Motor neuron (in vitro differentiated cells): Measurements from ENCODE around the gene CLIC4. TPM values are rescaled to one million over a fixed set of nuclear protein-coding genes. Genes with fewer than 3 reads are reported as not detected.
A peak's percentile ranks its signal among the peaks of the same experiment; 100 is the strongest.

Source experiments
- ATAC-seq, 8 experiments: fragments of 200-7000 bp; cut with Tn5 transposase; replicated peaks in 6 of 8; 2 replicates each; pipeline ENCODE4 v1.8.0; 2021; ENCODE audit warnings: mild to moderate bottlenecking in 8 of 8, moderate library complexity in 8 of 8
- H3K27ac ChIP-seq, 2 donors: fragments of 250-450 bp; sonication (Bioruptor Pico); 2 replicates each; pipeline ENCODE4 v1.9.0; 2021; ENCODE audit warnings: antibody characterized with exemption in 2 of 2, mild to moderate bottlenecking in 2 of 2, moderate library complexity in 1 of 2
- H3K4me1 ChIP-seq, 2 donors: fragments of 250-450 bp; sonication (Bioruptor Pico); replicated peaks in 1 of 2; 2 replicates each; pipeline ENCODE4 v1.6.1; 2021; ENCODE audit warnings: antibody characterized with exemption in 2 of 2, mild to moderate bottlenecking in 2 of 2, moderate library complexity in 1 of 2
- H3K4me3 ChIP-seq, 5 donors: fragments of 250-450 bp; sonication (Bioruptor Pico); 2 replicates each; pipeline ENCODE4 v1.9.0; 2021; ENCODE audit warnings: antibody characterized with exemption in 5 of 5, mild to moderate bottlenecking in 5 of 5, moderate library complexity in 4 of 5
- WGBS, 10 experiments: fragments of 450-650 bp; shearing (Covaris generic); methylation state at CpG; one replicate each; pipeline ENCODE4 v1.0.0; 2022; 5-methylcytosine and 5-hydroxymethylcytosine counted together
- in situ Hi-C, 9 experiments: fragments of 400-800 bp; cut with MboI; loops; one replicate each; pipeline ENCODE4 v1.15.0; 2021; ENCODE audit warnings: low sequenced_read_pairs in 9 of 9, low pct_unique_long_range_greater_than_20kb in 2 of 9; ENCODE audit not compliant: unreplicated experiment in 9 of 9
- total RNA-seq, 8 experiments: library from RNA; unstranded; fragments of 300-600 nt; gene quantifications; 2 replicates each; pipeline versions ENCODE4 v1.2.3 to v1.2.4, GENCODE V29; 2022

CLIC4 gene
- total RNA-seq, 8 experiments from 2014 or later, result 77.0 to 188 (median 106) TPM

DNA sequence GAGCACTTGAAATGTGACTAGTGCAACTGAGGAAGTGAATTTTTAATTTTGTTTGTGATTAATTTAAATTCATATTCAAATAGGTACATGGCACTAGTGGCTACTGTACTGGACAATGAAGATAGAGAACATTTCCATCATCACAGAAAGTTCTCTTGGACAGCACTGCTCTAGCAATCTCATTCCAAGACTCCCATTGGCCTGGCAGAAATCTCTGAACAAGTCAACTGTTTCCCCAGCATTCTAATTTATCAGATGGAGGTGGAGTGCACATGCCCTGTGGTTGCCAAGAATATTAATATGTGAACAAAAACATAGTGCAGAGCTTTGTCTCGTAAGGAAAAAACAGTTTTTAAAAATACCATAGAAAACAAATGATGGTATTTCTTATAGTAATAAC lies 81.3 kb downstream of the CLIC4 start:
- in situ Hi-C loops, result loop anchor here in 4 of 9 experiments (10.0 to 25.0 kb wide), 3 partner anchors 139 to 386 kb away; no protein-coding TSS in a partner anchor
- Histone ChIP-seq H3K27ac (no peak overlapping the region), H3K4me3 (no peak overlapping the region), H3K4me1 (peaks cover 7 to 23% of the 10 kb centered on the region in 2 donors)
- WGBS, 10 experiments, result 80 to 100% (median 100%) methylated on average over 1 of the region's 1 CpG; no CpG with 5 or more reads in 1 of the 10 experiments
- ATAC-seq, result no peak

DNA sequence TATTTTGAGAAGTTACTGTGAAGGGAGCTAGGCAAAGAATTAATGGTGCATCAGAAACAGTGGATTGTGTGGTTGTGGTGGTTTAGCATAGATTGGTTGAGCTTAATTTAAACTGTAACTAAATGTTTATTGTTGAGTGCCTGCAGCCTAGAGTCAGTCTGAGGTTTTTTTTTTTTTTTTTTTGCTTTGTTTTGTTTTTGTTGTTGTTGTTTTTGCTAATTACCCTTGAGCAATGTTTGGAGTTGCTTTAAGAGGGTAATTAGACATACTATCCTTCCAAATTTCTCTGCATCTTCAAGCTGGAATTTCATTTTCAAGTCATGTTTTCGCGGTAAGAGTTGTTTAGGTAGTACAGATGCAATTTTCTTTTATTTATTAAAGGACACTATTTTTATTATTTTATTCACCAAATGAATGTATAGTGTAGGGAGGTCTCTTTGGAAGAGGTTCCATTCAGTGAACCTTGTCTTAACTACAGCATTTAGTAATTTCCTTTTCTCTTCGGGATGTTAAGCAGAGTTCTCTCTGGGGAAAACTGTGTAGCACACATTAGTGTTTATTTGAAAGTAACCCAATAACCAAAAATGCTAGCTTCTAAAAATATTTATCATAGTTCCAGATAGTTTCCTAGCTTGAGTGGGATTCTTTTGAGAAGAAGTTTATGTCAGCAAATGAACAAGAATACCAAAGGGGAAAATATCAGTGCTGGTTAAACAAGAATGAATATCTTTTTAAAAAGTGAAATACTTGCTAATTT lies 82.3 kb downstream of the CLIC4 start:
- ATAC-seq, result no peak

DNA sequence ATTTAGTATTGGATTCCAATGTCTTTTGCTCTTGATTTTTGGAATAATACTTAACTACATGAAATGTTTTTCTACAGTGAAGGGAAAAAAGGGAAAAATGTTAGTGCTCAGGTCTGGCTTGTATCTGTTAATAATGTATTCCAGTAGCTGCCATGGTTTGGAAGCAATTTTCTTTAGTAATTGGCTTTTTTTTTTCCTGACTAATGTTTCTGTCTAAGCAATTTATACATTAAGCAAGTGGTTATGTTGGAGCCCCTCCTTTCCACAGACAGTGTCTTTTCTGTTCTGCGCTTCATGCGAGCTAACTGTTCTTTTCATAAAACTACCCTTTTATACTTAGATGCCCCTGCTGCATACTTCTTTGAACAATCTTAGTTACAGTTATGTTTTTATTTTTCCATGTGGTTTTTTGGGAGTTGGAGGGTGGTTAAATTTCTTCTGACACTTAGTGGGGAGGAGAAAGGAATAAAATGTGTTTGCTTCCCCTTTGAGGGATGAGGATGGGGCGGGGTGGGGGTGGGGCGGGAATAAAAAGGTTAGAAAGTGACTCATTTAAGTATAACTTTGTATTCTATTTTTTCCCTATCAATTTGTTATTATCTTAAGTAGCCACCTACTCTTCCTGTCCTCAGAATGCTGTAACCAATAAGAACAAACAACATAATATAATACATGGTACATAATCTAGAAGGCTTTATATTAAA lies 83.1 kb downstream of the CLIC4 start:
- H3K4me3 ChIP-seq, result no peak overlapping the region
- H3K4me1 ChIP-seq, result peaks cover 7 to 23% of the 10 kb centered on the region in 2 donors
- ATAC-seq, result no peak
- in situ Hi-C loops, result loop anchor here in 4 of 9 experiments (10.0 to 25.0 kb wide), 3 partner anchors 141 to 384 kb away; no protein-coding TSS in a partner anchor
- no peak overlapping the region for H3K27ac ChIP-seq
- 80 to 100% (median 91%) methylated on average over 1 to 4 of the region's 4 CpGs; no CpG with 5 or more reads in 3 of the 10 experiments for WGBS, 10 experiments

More for the DNA sequence above, 82.3 kb downstream of the CLIC4 start:
- 42 to 100% (median 93%) methylated on average over 1 to 3 of the region's 3 CpGs; no CpG with 5 or more reads in 1 of the 10 experiments for WGBS, 10 experiments
- H3K4me1 ChIP-seq, result peaks cover 7 to 23% of the 10 kb centered on the region in 2 donors
- in situ Hi-C loops, result loop anchor here in 4 of 9 experiments (10.0 to 25.0 kb wide), 3 partner anchors 140 to 385 kb away; no protein-coding TSS in a partner anchor
- no peak overlapping the region for H3K4me3 ChIP-seq
- H3K27ac ChIP-seq, result no peak overlapping the region

DNA sequence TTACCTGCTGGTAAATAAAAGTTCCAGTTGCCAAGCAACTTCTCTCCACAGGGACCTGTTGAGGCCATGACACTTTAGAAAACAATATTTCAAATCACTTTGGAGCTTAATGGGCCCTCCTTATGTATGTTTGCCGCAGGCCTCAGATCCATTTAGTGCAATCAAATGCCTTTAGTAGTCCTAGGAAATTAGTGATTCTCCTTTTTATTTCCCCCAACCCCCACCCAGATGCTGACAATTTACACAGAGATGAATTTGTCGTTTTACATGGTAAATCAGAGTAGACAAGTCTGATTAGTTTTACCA lies 83.6 kb downstream of the CLIC4 start:
- peak in 1 of 8 experiments; percentile 70 for ATAC-seq
- Histone ChIP-seq H3K27ac (no peak overlapping the region), H3K4me3 (no peak overlapping the region), H3K4me1 (peaks cover 7 to 23% of the 10 kb centered on the region in 2 donors)
- in situ Hi-C loops, result loop anchor here in 4 of 9 experiments (10.0 to 25.0 kb wide), 3 partner anchors 142 to 383 kb away; no protein-coding TSS in a partner anchor
- 20 to 83% (median 55%) methylated on average over 1 to 2 of the region's 2 CpGs; no CpG with 5 or more reads in 2 of the 10 experiments for WGBS, 10 experiments

DNA sequence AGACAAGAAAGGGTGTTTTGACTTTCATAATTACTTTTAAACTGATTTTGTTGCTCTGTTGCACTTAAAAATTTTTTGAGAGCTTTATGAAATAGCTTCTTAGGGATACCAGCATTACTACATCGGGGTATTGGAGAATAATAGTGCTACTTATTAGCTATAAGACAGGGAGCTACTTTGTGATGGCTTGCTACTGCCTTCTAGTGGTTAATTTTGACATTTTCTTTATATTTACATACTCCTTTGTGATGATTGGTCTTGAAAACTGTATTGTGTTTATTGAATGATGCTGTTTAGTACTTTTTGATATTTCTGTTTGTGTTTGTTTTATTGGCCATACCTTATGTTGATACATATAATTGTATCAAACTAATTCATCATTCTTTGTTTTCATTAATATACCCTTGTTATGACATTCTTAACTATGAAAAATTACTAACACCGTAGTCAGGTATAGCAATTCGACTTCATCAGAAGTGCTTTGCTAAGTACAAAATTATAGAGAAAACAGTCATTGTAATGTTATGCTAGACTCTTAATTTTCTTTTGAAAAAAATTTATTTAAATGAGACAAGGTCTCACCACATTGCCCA lies 85.5 kb downstream of the CLIC4 start:
- ATAC-seq, result peak; percentile 67 to 80 (median 74)
- 48 to 73% (median 62%) methylated on average over 2 to 3 of the region's 3 CpGs for WGBS, 10 experiments

DNA sequence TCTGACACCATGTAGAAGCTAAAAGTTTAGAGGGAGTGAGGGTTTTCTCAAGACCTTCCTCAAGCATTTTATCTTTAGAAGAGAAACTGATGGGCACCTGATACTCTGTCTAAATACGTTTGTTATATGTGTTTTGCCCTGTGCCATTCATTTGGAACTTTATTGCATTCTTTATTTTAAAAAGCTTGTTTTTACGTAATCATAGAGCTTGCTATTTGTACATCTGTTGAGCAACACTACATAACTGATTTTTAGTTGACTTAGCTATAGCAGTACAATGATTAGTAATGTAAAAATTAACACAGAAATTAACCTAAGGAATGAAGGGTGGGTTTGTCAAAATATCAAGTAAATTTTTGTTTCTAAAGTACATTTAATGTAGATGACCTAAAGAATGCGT lies 96.3 kb downstream of the CLIC4 start:
- H3K4me1 ChIP-seq, result no peaks in the 10 kb centered on the region
- ATAC-seq, result no peak
- H3K27ac ChIP-seq, result no peak overlapping the region
- no peak overlapping the region for H3K4me3 ChIP-seq
- 83 to 100% (median 97%) methylated on average over 2 to 3 of the region's 3 CpGs; no CpG with 5 or more reads in 1 of the 10 experiments for WGBS, 10 experiments
- in situ Hi-C loops, result loop anchor here in 3 of 9 experiments (25.0 kb wide), 2 partner anchors 154 to 371 kb away; no protein-coding TSS in a partner anchor

More for the DNA sequence above, 85.5 kb downstream of the CLIC4 start:
- no peak overlapping the region for H3K4me3 ChIP-seq
- no peak overlapping the region for H3K27ac ChIP-seq
- in situ Hi-C loops, result loop anchor here in 6 of 9 experiments (10.0 to 25.0 kb wide), 3 partner anchors 143 to 382 kb away; no protein-coding TSS in a partner anchor
- peaks cover 7 to 23% of the 10 kb centered on the region in 2 donors for H3K4me1 ChIP-seq

DNA sequence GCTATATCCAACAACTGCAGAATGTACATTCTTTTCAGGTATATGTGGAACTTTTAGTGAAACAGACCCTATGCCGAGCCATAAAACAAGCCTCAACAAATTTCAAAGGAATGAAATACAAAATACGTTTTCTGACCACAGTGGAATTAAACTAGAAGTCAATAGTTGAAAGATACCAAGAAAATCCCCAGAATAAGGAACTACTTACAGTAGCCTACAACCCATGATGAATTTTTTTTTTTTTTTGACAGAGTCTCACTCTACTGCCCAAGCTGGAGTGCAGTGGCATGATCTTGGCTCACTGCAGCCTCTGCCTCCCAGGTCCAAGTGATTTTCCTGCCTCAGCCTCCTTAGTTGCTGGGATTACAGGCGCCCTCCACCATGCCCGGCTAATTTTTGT lies 101.4 kb downstream of the CLIC4 start:
- in situ Hi-C loops, result loop anchor here in 3 of 9 experiments (25.0 kb wide), 2 partner anchors 159 to 366 kb away; no protein-coding TSS in a partner anchor
- 81 to 100% (median 96%) methylated on average over 1 to 4 of the region's 4 CpGs for WGBS, 10 experiments
- Histone ChIP-seq H3K4me3 (no peak overlapping the region), H3K4me1 (no peaks in the 10 kb centered on the region), H3K27ac (no peak overlapping the region)
- no peak for ATAC-seq

DNA sequence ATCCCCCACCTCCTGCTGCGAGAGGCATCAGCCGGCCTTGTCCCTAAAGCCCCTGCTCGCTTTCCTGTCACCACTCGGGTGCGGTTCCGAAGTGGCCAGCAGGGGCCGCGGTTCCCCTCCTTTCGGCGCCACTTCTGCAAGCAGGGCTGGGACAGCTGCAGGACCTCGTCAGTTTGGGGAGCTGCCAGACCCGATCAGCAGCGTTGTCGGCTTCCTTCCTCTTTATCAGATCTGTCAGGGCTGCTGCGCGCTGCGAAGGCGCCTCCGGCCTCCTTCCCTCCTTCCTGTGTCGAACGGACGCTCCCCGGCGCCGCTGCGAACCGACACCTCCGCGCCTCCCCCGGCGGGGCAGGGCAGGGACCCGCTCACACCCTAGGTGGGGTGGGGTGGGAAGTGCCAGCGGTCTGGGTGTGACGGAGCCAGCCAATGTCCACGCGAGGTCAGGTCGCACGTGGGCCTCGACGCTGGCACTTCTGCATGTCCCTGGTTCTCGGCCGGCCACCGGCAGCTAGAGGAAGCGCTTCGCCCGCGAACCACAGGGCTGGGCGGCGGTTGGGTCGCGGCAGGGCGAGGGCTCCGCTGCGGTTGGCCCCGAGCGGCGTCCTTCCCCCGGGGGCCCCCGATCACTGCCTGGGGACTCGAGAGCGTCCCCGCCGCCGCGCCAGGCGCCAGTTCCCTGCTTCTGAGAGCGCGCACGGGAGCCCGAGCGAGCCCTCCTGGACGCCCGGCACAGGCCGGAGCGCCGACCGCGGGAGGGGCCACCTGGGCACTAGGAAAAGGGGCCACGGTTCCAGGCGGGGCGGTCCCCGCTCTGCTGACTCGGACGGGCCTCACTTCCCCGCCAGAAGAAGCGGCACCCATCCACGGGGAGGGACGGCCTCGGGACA lies 103.0 kb downstream of the CLIC4 start:
- 4 to 20% (median 5%) methylated on average over 1 to 16 of the region's 89 CpGs; no CpG with 5 or more reads in 4 of the 10 experiments for WGBS, 10 experiments
- H3K27ac ChIP-seq, result no peak overlapping the region
- in situ Hi-C loops, result loop anchor here in 3 of 9 experiments (25.0 kb wide), 2 partner anchors 161 to 364 kb away; no protein-coding TSS in a partner anchor
- no peaks in the 10 kb centered on the region for H3K4me1 ChIP-seq
- peak; percentile 87 to 94 (median 92) for ATAC-seq
- peak overlapping the region; percentile 24 to 43 (median 33) for H3K4me3 ChIP-seq

DNA sequence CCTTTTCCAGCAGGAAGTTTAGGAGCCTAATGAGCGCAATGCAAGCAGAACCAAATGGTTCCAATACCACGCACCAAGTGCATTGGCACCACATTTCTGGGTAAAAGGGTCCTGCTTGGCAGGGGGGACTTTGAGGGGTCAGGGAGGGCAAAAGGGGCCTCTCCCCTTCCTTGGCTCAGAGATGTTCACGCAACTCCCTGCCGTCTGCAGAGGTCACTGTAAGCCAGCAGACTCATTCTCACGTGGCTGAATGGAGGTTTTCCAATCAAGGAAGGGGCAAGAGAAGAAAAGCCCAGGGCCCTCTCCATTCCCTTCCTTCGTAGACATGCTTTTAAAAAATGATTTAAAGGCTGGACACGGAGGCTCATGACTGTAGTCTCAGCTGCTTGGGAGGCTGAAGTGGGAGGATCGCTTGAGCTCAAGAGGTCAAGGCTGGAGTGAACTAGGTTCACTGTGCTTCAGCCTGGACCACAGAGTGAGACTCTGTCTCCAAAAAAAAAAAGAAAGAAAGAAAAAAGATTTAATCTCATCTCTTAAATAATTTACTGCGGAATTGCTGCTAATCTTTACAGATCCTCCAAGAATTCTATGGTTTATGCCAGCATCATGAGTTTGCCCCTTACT lies 104.5 kb downstream of the CLIC4 start:
- ATAC-seq, result no peak
- no peaks in the 10 kb centered on the region for H3K4me1 ChIP-seq
- 51 to 100% (median 77%) methylated on average over 1 to 9 of the region's 9 CpGs for WGBS, 10 experiments
- in situ Hi-C loops, result loop anchor here in 3 of 9 experiments (25.0 kb wide), 2 partner anchors 162 to 363 kb away; no protein-coding TSS in a partner anchor
- H3K27ac ChIP-seq, result no peak overlapping the region
- no peak overlapping the region for H3K4me3 ChIP-seq

DNA sequence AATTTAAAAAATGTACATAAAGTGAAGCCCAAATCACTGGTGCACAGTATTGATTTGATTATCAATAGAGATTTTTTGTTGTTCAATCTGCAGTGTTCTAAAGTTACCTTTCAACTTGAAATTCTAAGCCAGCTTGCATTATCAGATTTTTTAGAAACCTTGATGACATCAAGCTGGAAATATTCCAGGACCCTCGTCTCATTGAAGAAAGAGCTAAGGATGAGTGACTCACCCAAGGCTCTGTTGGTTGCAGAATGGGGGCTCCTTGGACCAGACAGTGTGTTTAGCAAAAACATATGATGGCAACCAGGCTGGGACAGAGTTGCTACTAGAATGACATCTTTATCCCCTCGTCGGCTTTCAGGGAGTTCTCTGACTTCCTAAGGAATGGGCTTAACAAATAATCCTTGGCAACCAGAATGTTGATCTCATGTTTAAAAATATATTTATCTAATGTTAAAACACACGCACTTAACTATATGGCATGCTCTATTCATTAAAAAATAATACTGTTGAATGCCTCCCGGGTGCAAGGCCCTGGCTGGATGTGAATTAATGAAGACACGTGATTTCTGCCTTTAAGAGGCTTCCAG lies 105.2 kb downstream of the CLIC4 start:
- Histone ChIP-seq H3K4me1 (no peaks in the 10 kb centered on the region), H3K27ac (no peak overlapping the region), H3K4me3 (no peak overlapping the region)
- 44 to 87% (median 67%) methylated on average over 1 to 6 of the region's 6 CpGs for WGBS, 10 experiments
- ATAC-seq, result peak in 1 of 8 experiments; percentile 47
- in situ Hi-C loops, result no loop called here

DNA sequence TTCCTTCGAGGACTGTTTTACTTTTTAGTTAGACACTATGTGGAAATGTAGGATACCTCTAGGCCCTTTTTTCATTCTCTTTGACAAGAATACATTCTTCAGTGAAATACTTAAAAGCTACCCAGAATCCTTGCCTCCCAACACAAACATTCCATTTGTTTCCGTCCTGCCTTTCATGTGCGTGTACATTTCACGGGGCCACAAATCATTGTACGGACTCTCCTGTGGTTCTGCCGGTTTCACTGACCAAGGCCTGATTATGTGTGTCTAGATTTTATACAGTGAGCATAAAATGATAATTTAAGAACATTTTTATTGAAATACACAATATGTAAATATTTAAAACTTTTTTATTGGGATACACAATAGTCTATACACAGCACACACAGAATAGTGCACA lies 108.4 kb downstream of the CLIC4 start:
- ATAC-seq, result peak in 1 of 8 experiments; percentile 32
- H3K27ac ChIP-seq, result no peak overlapping the region
- H3K4me1 ChIP-seq, result no peaks in the 10 kb centered on the region
- WGBS, 10 experiments, result 40 to 94% (median 71%) methylated on average over 1 to 6 of the region's 6 CpGs; no CpG with 5 or more reads in 1 of the 10 experiments
- in situ Hi-C loops, result no loop called here
- H3K4me3 ChIP-seq, result no peak overlapping the region
